A549 (cell line): ENCODE data around the gene MYOM1. TPM values are rescaled to one million over a fixed set of nuclear protein-coding genes. Genes with fewer than 3 reads are reported as not detected.

Source experiments
- ATAC-seq, 2 experiments: fragments of 200-7000 bp in 1 of 2; fragments of >200 bp in 1 of 2; cut with Nextera tagmentation in 1 of 2; cut with Tn5 transposase in 1 of 2; 3 replicates each; pipeline versions ENCODE4 v1.8.0 to v1.9.1; 2018 to 2020; ENCODE audit warnings: mild to moderate bottlenecking in 1 of 2, moderate library complexity in 1 of 2
- CTCF ChIA-PET: fragments of 300-600 bp; sonication (Branson Sonifier 250); formaldehyde crosslinking; extraction: SDS; loops from one replicate; lab custom pipeline; 2021; ENCODE audit warnings: antibody characterized with exemption, inconsistent platforms; lab: Yijun Ruan, JAX
- POLR2A ChIA-PET: fragments of 350-600 bp; formaldehyde crosslinking; extraction: SDS; loops from one replicate; lab custom pipeline; 2021; ENCODE audit warnings: antibody characterized with exemption, inconsistent platforms; lab: Yijun Ruan, JAX
- DNase-seq, 2 experiments: peaks; one replicate each; pipeline versions ENCODE4 v3.0.0 to v3.0.0-alpha.2; 2011 to 2016; ENCODE audit warnings: low read depth in 1 of 2, low spot score in 1 of 2
- FAIRE-seq: peaks from 2 replicates; lab custom pipeline; 2011; peaks lifted over from hg19 to GRCh38; lab: Jason Lieb, UNC
- H3K27ac ChIP-seq, 2 experiments: fragments of >200 bp; sonication (Bioruptor Twin); formaldehyde crosslinking; 3 replicates each; pipeline ENCODE4 v1.5.1; 2016 to 2017
- H3K4me1 ChIP-seq: fragments of >200 bp; sonication (Bioruptor Twin); formaldehyde crosslinking; 3 replicates; pipeline ENCODE4 v1.6.1; 2016
- H3K4me2 ChIP-seq: fragments of >200 bp; sonication (Bioruptor Twin); formaldehyde crosslinking; 3 replicates; pipeline ENCODE4 v1.6.1; 2016
- H3K4me3 ChIP-seq: fragments of >200 bp; sonication (Bioruptor Twin); formaldehyde crosslinking; 3 replicates; pipeline ENCODE4 v1.5.1; 2016
- H3K9me3 ChIP-seq: fragments of >200 bp; sonication (Bioruptor Twin); formaldehyde crosslinking; 3 replicates; pipeline ENCODE4 v1.6.1; 2016
- BCL3 ChIP-seq: fragments of >200 bp; sonication (Bioruptor Twin); formaldehyde crosslinking; IDR thresholded peaks from 3 replicates; pipeline ENCODE4 v1.6.1; 2016
- CHD2 ChIP-seq: fragments of 150-350 bp; IDR thresholded peaks from 2 replicates; pipeline ENCODE4 v1.6.1; 2014; ENCODE audit warnings: low read length; ENCODE audit not compliant: partially characterized antibody
- CTCF ChIP-seq: fragments of >200 bp; sonication (Bioruptor Twin); formaldehyde crosslinking; IDR thresholded peaks from 3 replicates; pipeline ENCODE4 v1.5.1; 2016
- EHF ChIP-seq: fragments of 250-450 bp; sonication (Bioruptor Pico); IDR thresholded peaks from 2 replicates; pipeline ENCODE4 v1.5.0; 2020; ENCODE audit warnings: mild to moderate bottlenecking
- HOXB13 ChIP-seq: fragments of 250-450 bp; sonication (Bioruptor Pico); IDR thresholded peaks from 2 replicates; pipeline ENCODE4 v1.5.0; 2020; ENCODE audit warnings: low read depth, mild to moderate bottlenecking, moderate library complexity
- HOXB5 ChIP-seq: fragments of 250-450 bp; sonication (Bioruptor Pico); IDR thresholded peaks from 2 replicates; pipeline ENCODE4 v1.5.0; 2020; ENCODE audit warnings: mild to moderate bottlenecking, moderate library complexity
- MAX ChIP-seq: IDR thresholded peaks from 2 replicates; pipeline ENCODE4 v1.6.1; 2012
- POLR2AphosphoS2 ChIP-seq: conservative IDR thresholded peaks from 2 replicates; pipeline ENCODE4 v1.6.1; 2012; ENCODE audit warnings: low read length, improper control_type of control experiment, inconsistent platforms
- RARB ChIP-seq: fragments of 250-450 bp; sonication (Bioruptor Pico); IDR thresholded peaks from 2 replicates; pipeline ENCODE4 v1.8.0; 2021; ENCODE audit warnings: mild to moderate bottlenecking, moderate library complexity
- REST ChIP-seq: fragments of 200-600 bp; sonication (generic); IDR thresholded peaks from 2 replicates; pipeline ENCODE4 v1.6.1; 2016; ENCODE audit warnings: antibody characterized with exemption, mild to moderate bottlenecking, moderate library complexity
- SMC3 ChIP-seq: fragments of >200 bp; sonication (Bioruptor Twin); formaldehyde crosslinking; IDR thresholded peaks from 3 replicates; pipeline ENCODE4 v1.6.1; 2018; ENCODE audit warnings: inconsistent platforms
- TP53 ChIP-seq: fragments of 250-450 bp; sonication (Bioruptor Pico); IDR thresholded peaks from 2 replicates; pipeline ENCODE4 v1.5.0; 2021; ENCODE audit warnings: mild to moderate bottlenecking, moderate library complexity
- WGBS: methylation state at CpG from one replicate; pipeline ENCODE4 v1.1.6; 2017; ENCODE audit errors: missing lambda C conversion rate; 5-methylcytosine and 5-hydroxymethylcytosine counted together
- polyA minus RNA-seq: library from RNA; depleted of rRNA, polyadenylated mRNA; stranded (reverse); fragments of >200 nt; gene quantifications from 2 replicates; pipeline ENCODE4 v1.2.3, GENCODE V29; 2011; rRNA and poly(A)+ RNA removed
- polyA plus RNA-seq, 4 experiments: library from polyadenylated mRNA; depleted of rRNA in 3 of 4; stranded (reverse); fragments of >200 nt; fragmentation: RNase III in 1 of 4; extraction: RNeasy Plus Mini Kit Qiagen cat#74134 plus additional on column Dnase treatment in 1 of 4; gene quantifications; 2 replicates in 3 of 4; 3 replicates in 1 of 4; pipeline ENCODE4 v1.2.3, GENCODE V29; 2011 to 2017

MYOM1 gene
- polyA plus RNA-seq (2011; rRNA removed) = 0.30 and 0.36 TPM in 2 replicates
- polyA plus RNA-seq (2012; cell fraction: cytosol; rRNA removed) = 0.08 and 0.16 TPM in 2 replicates
- 0.10 and 0.53 TPM in 2 replicates for polyA plus RNA-seq (2012; cell fraction: nucleus; rRNA removed)
- polyA plus RNA-seq (2017; fragmentation: RNase III; extraction: RNeasy Plus Mini Kit Qiagen cat#74134 plus additional on column Dnase treatment) = 0.18 to 0.34 TPM (median 0.33 TPM) in 3 replicates
- polyA minus RNA-seq = 0.25 and 0.29 TPM in 2 replicates

- CTCF ChIA-PET = interaction anchor here (1.4 to 2.9 kb wide), 2 partner anchors 19 to 26 kb away, joined by 3 to 8 read pairs; no protein-coding TSS in a partner anchor
These were observed at the start of gene MYOM1 for GRCh38 chr18:3219631-3220335. Gene MYOM1 (minus strand): TSS chr18:3219968. CDS start chr18:3215223, 4,745 bp downstream.

More at GRCh38 chr18:3219631-3220335, at the start of gene MYOM1:
- DNase-seq (no peak), FAIRE-seq (no peak), ATAC-seq (no peak)
- Histone ChIP-seq H3K4me3 (no peak within 1 kb of the TSS), H3K4me1 (peaks cover 23% of the 10 kb centered on the region), H3K4me2 (no peak within 1 kb of the TSS), H3K9me3 (no peaks in the 10 kb centered on the region), H3K27ac (peak within 1 kb of the TSS; percentile 11 to 63; a peak in 3 of 6 replicates)
- POLR2A ChIA-PET = no interaction called here
- TF ChIP-seq BCL3 (no peak), POLR2AphosphoS2 (no peak), SMC3 (no peak), CHD2 (no peak), CTCF (no peak), RARB (CRISPR knock-in tag) (no peak), HOXB13 (no peak), HOXB5 (CRISPR knock-in tag) (no peak), REST (no peak), TP53 (CRISPR knock-in tag) (no peak), EHF (CRISPR knock-in tag) (no peak), MAX (no peak)
- 76% methylated on average over 8 of the region's 9 CpGs for WGBS
